Neural progenitor cell (in vitro differentiated cells): ENCODE data around the gene SYF2.

Source experiments
- EZH2 ChIP-seq: fragments of 200-600 bp; sonication (generic); IDR thresholded peaks from 2 replicates; pipeline ENCODE4 v1.6.1; 2017; ENCODE audit warnings: antibody characterized with exemption, mild to moderate bottlenecking, moderate library complexity
- EZH2phosphoT487 ChIP-seq: fragments of 200-600 bp; sonication (generic); IDR thresholded peaks from 2 replicates; pipeline ENCODE4 v1.6.1; 2017; ENCODE audit warnings: antibody characterized with exemption
- TF ChIP-seq, protein P1 (sequence below): fragments of 200-600 bp; sonication (generic); IDR thresholded peaks from 2 replicates; pipeline ENCODE4 v1.5.1; 2017; ENCODE audit warnings: antibody characterized with exemption, mild to moderate bottlenecking

- TF ChIP-seq, protein P1, sequence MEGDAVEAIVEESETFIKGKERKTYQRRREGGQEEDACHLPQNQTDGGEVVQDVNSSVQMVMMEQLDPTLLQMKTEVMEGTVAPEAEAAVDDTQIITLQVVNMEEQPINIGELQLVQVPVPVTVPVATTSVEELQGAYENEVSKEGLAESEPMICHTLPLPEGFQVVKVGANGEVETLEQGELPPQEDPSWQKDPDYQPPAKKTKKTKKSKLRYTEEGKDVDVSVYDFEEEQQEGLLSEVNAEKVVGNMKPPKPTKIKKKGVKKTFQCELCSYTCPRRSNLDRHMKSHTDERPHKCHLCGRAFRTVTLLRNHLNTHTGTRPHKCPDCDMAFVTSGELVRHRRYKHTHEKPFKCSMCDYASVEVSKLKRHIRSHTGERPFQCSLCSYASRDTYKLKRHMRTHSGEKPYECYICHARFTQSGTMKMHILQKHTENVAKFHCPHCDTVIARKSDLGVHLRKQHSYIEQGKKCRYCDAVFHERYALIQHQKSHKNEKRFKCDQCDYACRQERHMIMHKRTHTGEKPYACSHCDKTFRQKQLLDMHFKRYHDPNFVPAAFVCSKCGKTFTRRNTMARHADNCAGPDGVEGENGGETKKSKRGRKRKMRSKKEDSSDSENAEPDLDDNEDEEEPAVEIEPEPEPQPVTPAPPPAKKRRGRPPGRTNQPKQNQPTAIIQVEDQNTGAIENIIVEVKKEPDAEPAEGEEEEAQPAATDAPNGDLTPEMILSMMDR = peak; percentile 52
- TF ChIP-seq EZH2 = no peak
- TF ChIP-seq EZH2phosphoT487 = no peak
These were observed 15.8 kb upstream of the SYF2 start for GRCh38 chr1:25247829-25248754.
